ENCODE results near the gene ANKK1. TPM values are rescaled to one million over a fixed set of nuclear protein-coding genes. Genes with fewer than 3 reads are reported as not detected.

Gene ANKK1
- polyA plus RNA-seq, 3 donors = 0.07 to 0.09 TPM; not detected in 1

DNA sequence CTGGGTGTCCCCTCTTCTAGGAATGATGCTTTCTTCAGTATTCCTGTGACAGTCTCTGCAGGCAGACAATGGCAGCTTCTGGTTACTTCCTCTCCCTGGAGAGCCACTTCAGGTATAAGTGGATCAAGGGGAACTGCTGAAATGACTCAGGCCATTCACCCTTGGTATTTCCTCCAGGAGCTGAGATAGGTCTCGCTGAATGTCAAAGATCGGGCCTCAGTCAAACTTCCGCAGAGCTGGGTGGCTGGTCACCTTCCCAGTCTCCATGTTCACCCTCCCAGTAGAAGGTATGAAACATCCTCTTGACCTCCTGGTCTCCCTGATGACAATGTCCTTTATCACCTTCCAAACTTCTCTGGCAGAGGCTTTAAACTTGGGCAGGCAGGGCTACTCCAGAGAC, 1.8 kb upstream of the ANKK1 start:
- no peak for DNase-seq
- TF ChIP-seq, protein P1, sequence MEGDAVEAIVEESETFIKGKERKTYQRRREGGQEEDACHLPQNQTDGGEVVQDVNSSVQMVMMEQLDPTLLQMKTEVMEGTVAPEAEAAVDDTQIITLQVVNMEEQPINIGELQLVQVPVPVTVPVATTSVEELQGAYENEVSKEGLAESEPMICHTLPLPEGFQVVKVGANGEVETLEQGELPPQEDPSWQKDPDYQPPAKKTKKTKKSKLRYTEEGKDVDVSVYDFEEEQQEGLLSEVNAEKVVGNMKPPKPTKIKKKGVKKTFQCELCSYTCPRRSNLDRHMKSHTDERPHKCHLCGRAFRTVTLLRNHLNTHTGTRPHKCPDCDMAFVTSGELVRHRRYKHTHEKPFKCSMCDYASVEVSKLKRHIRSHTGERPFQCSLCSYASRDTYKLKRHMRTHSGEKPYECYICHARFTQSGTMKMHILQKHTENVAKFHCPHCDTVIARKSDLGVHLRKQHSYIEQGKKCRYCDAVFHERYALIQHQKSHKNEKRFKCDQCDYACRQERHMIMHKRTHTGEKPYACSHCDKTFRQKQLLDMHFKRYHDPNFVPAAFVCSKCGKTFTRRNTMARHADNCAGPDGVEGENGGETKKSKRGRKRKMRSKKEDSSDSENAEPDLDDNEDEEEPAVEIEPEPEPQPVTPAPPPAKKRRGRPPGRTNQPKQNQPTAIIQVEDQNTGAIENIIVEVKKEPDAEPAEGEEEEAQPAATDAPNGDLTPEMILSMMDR (IDR thresholded peaks at IDR 0.05) = no peak
- Mint-ChIP-seq H3K4me1 (no peaks in the 10 kb centered on the region), H3K36me3 (no peaks in the 10 kb centered on the region), H3K4me3 (no peak overlapping the region), H3K27me3 (ENCODE audit: low read depth in 3 of 3) (peaks cover 3 to 11% (median 11%) of the 10 kb centered on the region in 3 donors), H3K27ac (no peak overlapping the region), H3K9me3 (peaks cover 0 to 2% (median 0%) of the 10 kb centered on the region in 7 donors)
- Histone ChIP-seq H3K9me3 (replicated peaks in 1 of 2; ENCODE audit: control insufficient read depth in 1 of 2, insufficient read depth in 1 of 2, low read length in 2 of 2) (no peaks in the 10 kb centered on the region), H3K79me2 (ENCODE audit: insufficient read depth, low read length) (no peaks in the 10 kb centered on the region), H3K4me1 (ENCODE audit: control insufficient read depth in 1 of 2, insufficient read depth in 2 of 2, low read length in 2 of 2) (no peaks in the 10 kb centered on the region), H3K36me3 (replicated peaks in 1 of 2; ENCODE audit: control insufficient read depth in 1 of 2, insufficient read depth in 2 of 2, low read length in 2 of 2) (no peaks in the 10 kb centered on the region), H3K4me3 (replicated peaks in 1 of 3; ENCODE audit: low read depth in 2 of 3, low read length in 3 of 3) (no peak overlapping the region), H2AFZ (ENCODE audit: insufficient read depth, low read depth, low read length, poor library complexity, severe bottlenecking) (no peak overlapping the region), H3K27me3 (ENCODE audit: control insufficient read depth in 2 of 2, insufficient read depth in 2 of 2, low read length in 2 of 2) (peaks cover 0 to 29% of the 10 kb centered on the region in 2 donors), H3K27ac (ENCODE audit: low read depth in 1 of 2, low read length in 2 of 2) (no peak overlapping the region), H4K20me1 (ENCODE audit: insufficient read depth, low read length) (no peaks in the 10 kb centered on the region), H3K4me2 (replicated peaks; ENCODE audit: extremely low read depth, low read length, poor library complexity, severe bottlenecking) (no peak overlapping the region), H3K9ac (ENCODE audit: insufficient read depth, low read length, poor library complexity, severe bottlenecking) (no peak overlapping the region)
- intact Hi-C loops (cut with micrococcal nuclease) = no loop called here
- WGBS (ENCODE audit: insufficient coverage) = 96% methylated on average over 3 of the region's 3 CpGs

DNA sequence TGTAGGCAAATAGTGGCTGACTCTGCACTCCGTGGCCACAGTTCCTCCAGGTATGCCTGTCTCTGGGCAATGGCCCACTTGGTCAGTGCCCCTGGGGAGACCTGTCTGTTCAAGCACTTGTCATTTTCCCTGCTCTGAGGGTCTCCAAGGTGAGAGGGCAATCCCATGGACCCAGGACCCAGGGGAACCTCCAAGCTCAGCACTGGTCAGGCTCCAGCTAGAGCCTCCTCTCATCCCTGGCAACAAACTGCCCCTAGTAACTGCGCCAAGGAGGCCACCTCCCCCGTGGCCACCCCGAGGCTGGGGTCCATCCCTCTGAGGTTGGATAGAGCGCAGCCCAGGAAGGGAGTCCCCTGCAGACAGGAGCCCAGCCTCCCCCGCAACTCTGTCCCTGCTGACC, 713 bp upstream of the ANKK1 start:
- Histone ChIP-seq H3K27ac (ENCODE audit: low read depth in 1 of 2, low read length in 2 of 2) (no peak overlapping the region), H3K9me3 (replicated peaks in 1 of 2; ENCODE audit: control insufficient read depth in 1 of 2, insufficient read depth in 1 of 2, low read length in 2 of 2) (no peaks in the 10 kb centered on the region), H3K4me1 (ENCODE audit: control insufficient read depth in 1 of 2, insufficient read depth in 2 of 2, low read length in 2 of 2) (no peaks in the 10 kb centered on the region), H4K20me1 (ENCODE audit: insufficient read depth, low read length) (no peaks in the 10 kb centered on the region), H3K9ac (ENCODE audit: insufficient read depth, low read length, poor library complexity, severe bottlenecking) (no peak overlapping the region), H3K27me3 (ENCODE audit: control insufficient read depth in 2 of 2, insufficient read depth in 2 of 2, low read length in 2 of 2) (peaks cover 0 to 29% of the 10 kb centered on the region in 2 donors), H3K4me3 (replicated peaks in 1 of 3; ENCODE audit: low read depth in 2 of 3, low read length in 3 of 3) (no peak overlapping the region), H3K4me2 (replicated peaks; ENCODE audit: extremely low read depth, low read length, poor library complexity, severe bottlenecking) (no peak overlapping the region), H3K79me2 (ENCODE audit: insufficient read depth, low read length) (no peaks in the 10 kb centered on the region), H3K36me3 (replicated peaks in 1 of 2; ENCODE audit: control insufficient read depth in 1 of 2, insufficient read depth in 2 of 2, low read length in 2 of 2) (no peaks in the 10 kb centered on the region), H2AFZ (ENCODE audit: insufficient read depth, low read depth, low read length, poor library complexity, severe bottlenecking) (no peak overlapping the region)
- TF ChIP-seq, protein P1 (IDR thresholded peaks at IDR 0.05) = no peak
- Mint-ChIP-seq H3K36me3 (no peaks in the 10 kb centered on the region), H3K4me3 (no peak overlapping the region), H3K27me3 (ENCODE audit: low read depth in 3 of 3) (peaks cover 3 to 11% (median 11%) of the 10 kb centered on the region in 3 donors), H3K9me3 (no peaks in the 10 kb centered on the region), H3K4me1 (no peaks in the 10 kb centered on the region), H3K27ac (no peak overlapping the region)
- no peak for DNase-seq
- intact Hi-C loops (cut with micrococcal nuclease) = no loop called here
- 87% methylated on average over 6 of the region's 6 CpGs for WGBS (ENCODE audit: insufficient coverage)

All from CD14-positive monocyte (primary cell).